Measurements from ENCODE around the gene MAP4K5. TPM values are rescaled to one million over a fixed set of nuclear protein-coding genes. Genes with fewer than 3 reads are reported as not detected.

Gene MAP4K5
- total RNA-seq, 1 experiment from 2014 or later = 39.1 TPM

- TF ChIP-seq RAD21 (IDR thresholded peaks at IDR 0.05; ENCODE audit: low read depth) = no peak
- no peak for TF ChIP-seq EZH2 (IDR thresholded peaks at IDR 0.05)
- TF ChIP-seq ELF1 (IDR thresholded peaks at IDR 0.05; ENCODE audit: borderline replicate concordance, low read depth) = no peak
- TF ChIP-seq REST (IDR thresholded peaks at IDR 0.05; ENCODE audit: low read depth) = no peak
- no peak for TF ChIP-seq YY1 (IDR thresholded peaks at IDR 0.05; ENCODE audit: extremely low read depth, insufficient replicate concordance, low read depth, low read length)
- TF ChIP-seq ATF3 (IDR thresholded peaks at IDR 0.05) = no peak
- H2AFZ ChIP-seq (ENCODE audit: low read depth, low read length, poor library complexity, severe bottlenecking) = no peak overlapping the region
- intact Hi-C loops (cut with micrococcal nuclease) = no loop called here
- no peaks in the 10 kb centered on the region for H3K79me2 ChIP-seq (ENCODE audit: insufficient read depth, low read length)
- DNase-seq (ENCODE audit: low read depth, low spot score) = no peak
- H3K36me3 ChIP-seq (ENCODE audit: control insufficient read depth in 1 of 2, insufficient read depth in 2 of 2, low read length in 2 of 2) = no peaks in the 10 kb centered on the region
- POLR2A ChIA-PET = no interaction called here
- CTCF ChIA-PET = no interaction called here
- RAD21 ChIA-PET (ENCODE audit: low non-redundant PET in 1 of 2, low total read pairs in 2 of 2, uncharacterized antibody in 2 of 2, unreplicated experiment in 2 of 2) = no interaction called here
- no peaks in the 10 kb centered on the region for H3K27me3 ChIP-seq (ENCODE audit: insufficient read depth, low read length)
- H4K20me1 ChIP-seq (ENCODE audit: insufficient read depth) = no peaks in the 10 kb centered on the region
- BruUV-seq (replicated peaks) = no TSS peak
- H3K4me2 ChIP-seq (ENCODE audit: low read length) = no peak overlapping the region
- no peak overlapping the region for H3K27ac ChIP-seq (ENCODE audit: low read depth, low read length)
- H3K9me2 ChIP-seq (ENCODE audit: insufficient read depth) = no peaks in the 10 kb centered on the region
- no peak overlapping the region for H3K4me3 ChIP-seq (replicated peaks in 1 of 2; ENCODE audit: low read depth in 1 of 2, low read length in 2 of 2)
- H3K9me3 ChIP-seq (ENCODE audit: control insufficient read depth in 1 of 2, insufficient read depth in 1 of 2, low read depth in 1 of 2, low read length in 2 of 2) = no peaks in the 10 kb centered on the region
- no peak overlapping the region for H3K9ac ChIP-seq (ENCODE audit: low read length)
- H3K4me1 ChIP-seq (ENCODE audit: control insufficient read depth in 1 of 2, insufficient read depth in 2 of 2, low read length in 2 of 2) = peaks cover 0 to 4% of the 10 kb centered on the region in 2 experiments; a peak in 1 of 4 replicates
- ATAC-seq = no peak
Observed at GRCh38 chr14:50407111-50407812, 125.1 kb downstream of the MAP4K5 start.
